Esophagus muscularis mucosa (tissue), 4 donors: Measurements from ENCODE around the gene SPINK7.

Experiments
- EP300 ChIP-seq: sonication (generic); formaldehyde crosslinking; IDR thresholded peaks from one replicate; pipeline ENCODE4 v1.6.1; 2017; ENCODE audit warnings: antibody characterized with exemption
- POLR2A ChIP-seq: fragments of 450-650 bp; IDR thresholded peaks from one replicate; pipeline ENCODE4 v1.6.1; 2017; ENCODE audit warnings: antibody characterized with exemption, moderate library complexity, mild to moderate bottlenecking, low read depth
- POLR2AphosphoS5 ChIP-seq, 2 donors: sonication (generic); formaldehyde crosslinking; IDR thresholded peaks; one replicate each; pipeline ENCODE4 v1.6.1; 2017; ENCODE audit warnings: antibody characterized with exemption in 2 of 2
- TF ChIP-seq, protein P1 (sequence below), 3 experiments: fragments of 200-600 bp in 2 of 3; fragments of 450-650 bp in 1 of 3; sonication (generic) in 2 of 3; IDR thresholded peaks; one replicate each; pipeline ENCODE4 v1.5.1; 2017 to 2019; ENCODE audit warnings: antibody characterized with exemption in 3 of 3, mild to moderate bottlenecking in 2 of 3, moderate library complexity in 1 of 3

DNA sequence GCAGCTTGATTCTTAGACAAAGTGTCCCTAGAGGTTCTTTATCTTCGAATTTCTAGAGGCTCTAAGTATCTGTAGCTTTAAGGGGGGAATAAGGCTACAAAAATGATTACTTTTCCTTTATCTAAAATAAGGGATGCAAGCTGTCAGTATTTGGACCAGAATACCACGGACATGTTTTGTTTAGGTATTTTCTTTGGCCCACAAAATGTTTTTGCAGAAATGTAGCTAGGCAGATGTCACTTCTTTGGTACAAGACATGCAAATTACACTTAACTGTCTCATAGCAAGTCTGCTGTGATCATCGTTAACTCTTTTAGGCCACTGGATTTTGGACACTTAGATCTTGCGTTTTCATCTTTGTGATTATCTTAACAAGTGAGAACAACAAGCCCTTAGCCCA lies 2.5 kb downstream of the SPINK7 start:
- TF ChIP-seq POLR2A (no peak), POLR2AphosphoS5 (IDR thresholded peaks at IDR 0.05) (no peak), EP300 (no peak)
- TF ChIP-seq, protein P1, sequence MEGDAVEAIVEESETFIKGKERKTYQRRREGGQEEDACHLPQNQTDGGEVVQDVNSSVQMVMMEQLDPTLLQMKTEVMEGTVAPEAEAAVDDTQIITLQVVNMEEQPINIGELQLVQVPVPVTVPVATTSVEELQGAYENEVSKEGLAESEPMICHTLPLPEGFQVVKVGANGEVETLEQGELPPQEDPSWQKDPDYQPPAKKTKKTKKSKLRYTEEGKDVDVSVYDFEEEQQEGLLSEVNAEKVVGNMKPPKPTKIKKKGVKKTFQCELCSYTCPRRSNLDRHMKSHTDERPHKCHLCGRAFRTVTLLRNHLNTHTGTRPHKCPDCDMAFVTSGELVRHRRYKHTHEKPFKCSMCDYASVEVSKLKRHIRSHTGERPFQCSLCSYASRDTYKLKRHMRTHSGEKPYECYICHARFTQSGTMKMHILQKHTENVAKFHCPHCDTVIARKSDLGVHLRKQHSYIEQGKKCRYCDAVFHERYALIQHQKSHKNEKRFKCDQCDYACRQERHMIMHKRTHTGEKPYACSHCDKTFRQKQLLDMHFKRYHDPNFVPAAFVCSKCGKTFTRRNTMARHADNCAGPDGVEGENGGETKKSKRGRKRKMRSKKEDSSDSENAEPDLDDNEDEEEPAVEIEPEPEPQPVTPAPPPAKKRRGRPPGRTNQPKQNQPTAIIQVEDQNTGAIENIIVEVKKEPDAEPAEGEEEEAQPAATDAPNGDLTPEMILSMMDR (IDR thresholded peaks at IDR 0.05), result no peak
